ENCODE results near the gene ETV1. TPM values are rescaled to one million over a fixed set of nuclear protein-coding genes. Genes with fewer than 3 reads are reported as not detected.
A peak's percentile ranks its signal among the peaks of the same experiment; 100 is the strongest.

The ETV1 gene
- 11.8 TPM for total RNA-seq

DNA sequence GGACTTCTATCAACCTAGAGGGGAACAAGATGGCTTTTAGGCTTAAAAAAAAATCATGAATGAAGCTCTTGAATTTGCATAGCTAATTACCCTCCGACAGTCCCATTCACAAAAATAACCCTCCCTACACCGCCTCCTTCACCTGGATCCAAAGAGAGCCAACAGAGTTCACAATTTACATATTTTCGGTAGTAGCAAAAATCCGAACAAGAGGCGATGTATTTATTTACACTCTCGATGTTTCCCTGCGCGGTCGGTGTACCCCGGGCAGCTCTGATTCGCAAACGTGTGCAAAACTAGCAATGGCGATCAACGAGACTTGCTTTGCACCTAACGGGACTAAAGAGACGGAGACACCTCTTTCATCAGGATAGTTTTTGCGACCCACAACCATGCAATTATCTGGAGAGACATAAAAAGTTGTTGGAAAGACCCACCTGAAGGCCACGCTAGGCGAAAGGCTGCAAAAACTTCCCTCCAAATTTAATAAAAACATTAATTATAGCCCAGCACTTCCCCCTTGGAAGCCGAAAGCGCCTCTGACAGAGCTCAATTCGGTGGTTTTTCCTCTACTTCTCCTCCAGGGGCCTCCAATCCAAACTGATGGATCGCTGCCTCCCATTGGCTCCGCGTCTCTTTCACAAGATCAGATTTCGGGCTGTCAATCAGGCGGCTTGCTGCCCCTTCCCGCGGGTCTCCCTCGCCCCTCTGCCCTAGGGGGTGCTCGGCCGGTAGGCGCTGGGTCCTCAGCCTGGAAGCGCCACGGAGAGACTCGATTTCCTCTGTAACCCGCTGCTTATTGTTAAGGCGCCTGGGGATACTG, at the start of gene ETV1:
ETV1 (minus strand) TSS at position 541 of the 823 bp plus-strand sequence. CDS start 614 bp downstream, outside the sequence.
- DNase-seq, result peak; percentile 93

DNA sequence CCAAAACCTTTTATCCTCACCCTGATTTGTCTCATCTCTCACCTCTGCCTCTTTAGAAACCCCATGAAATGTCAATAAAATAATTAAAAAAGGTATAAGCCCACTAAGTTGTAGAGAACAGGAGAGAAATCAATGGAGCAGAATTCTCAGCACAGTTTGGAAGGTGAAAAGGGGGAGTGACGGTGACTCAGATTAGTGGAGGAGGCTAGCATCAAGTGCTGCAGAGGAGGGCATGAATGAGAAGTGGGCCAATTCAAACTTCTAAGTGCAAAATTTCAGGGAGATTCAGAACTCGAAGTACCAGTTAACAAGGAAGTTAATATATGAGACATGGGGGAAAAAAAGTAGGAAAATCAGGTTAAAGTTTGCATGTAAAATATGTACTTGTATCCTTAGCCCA, 34.9 kb upstream of the ETV1 start:
- no peak for DNase-seq

DNA sequence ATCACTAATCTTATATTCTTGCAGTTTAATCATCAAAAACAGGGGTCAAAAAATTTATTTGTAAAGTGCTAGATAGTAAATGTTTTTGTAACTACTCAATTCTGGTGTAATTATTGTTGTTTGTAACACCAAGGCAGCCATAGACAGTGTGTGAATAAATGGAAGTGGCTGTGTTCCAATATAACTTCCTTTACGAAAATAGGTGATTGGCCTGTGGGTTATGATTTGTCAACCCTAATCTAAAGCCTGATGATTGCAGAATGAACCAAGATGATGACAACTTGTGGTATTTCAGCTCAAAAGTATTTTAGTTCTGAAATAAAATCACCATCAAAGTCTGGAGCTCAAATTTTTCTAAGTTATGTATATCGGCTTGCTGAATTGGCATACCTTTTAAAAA, 34.4 kb upstream of the ETV1 start:
- no peak for DNase-seq

DNA sequence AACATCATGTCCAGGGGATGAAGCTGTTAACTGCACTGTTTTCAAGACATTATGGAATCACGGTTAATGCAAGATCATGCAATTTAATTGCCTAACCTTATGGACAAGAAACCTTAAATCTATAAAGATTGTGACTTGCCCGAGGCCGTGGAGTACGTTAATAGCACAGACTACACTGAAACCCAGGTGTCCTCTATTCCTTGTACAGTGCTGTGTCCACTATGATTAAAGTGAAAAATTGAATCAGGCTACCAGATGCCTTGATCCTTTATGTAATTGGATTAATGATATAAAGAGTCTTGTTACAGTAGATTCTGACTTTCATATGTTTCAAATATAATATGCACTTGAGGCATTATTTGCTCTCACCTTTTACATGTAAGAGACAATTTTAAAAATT, 33.9 kb upstream of the ETV1 start:
- no peak for DNase-seq

- DNase-seq, result no peak
These were observed 31.6 kb upstream of the ETV1 start for GRCh38 chr7:14021069-14021468.

GRCh38 chr7:14020339-14020900, 31.0 kb upstream of the ETV1 start:
- DNase-seq, result no peak

DNA sequence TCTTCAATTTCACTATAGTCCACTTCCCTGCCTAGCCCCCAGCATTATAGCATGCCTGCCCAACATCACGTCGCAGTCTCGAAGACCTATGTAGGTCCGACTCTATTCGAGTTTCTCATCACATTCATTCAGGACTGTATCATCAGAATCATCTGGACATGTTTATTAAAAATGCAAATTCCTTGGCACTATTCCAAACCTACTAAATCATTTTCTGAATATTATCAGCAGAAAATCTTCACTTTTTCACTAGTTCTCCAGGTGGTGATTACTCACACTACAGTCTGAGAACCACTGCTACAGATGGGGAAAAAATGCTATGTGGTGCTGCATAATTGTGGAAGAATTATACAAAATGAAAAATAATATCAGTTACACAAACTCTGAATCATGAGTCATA, 29.3 kb upstream of the ETV1 start:
- no peak for DNase-seq

- no peak for DNase-seq
These were observed 27.5 kb upstream of the ETV1 start for GRCh38 chr7:14016950-14017349.

DNA sequence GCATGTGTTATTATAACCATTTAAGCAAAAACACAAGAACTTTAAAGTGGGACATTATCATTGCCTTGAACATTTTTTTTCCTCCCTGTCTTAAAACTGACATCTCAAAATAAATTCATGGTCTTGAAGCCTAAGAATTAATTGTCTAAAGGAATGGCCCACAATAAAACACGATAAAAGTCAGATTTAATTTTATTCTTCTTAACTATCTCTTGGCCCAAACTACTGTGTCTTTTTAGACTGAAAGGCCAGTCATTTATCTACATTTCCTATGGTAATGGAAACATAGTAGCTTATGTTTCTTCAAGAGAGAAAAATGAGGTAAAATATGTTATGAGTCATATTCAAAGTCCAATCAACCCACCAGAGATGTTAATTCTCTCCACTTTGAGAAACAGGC, 24.4 kb upstream of the ETV1 start:
- no peak for DNase-seq

DNA sequence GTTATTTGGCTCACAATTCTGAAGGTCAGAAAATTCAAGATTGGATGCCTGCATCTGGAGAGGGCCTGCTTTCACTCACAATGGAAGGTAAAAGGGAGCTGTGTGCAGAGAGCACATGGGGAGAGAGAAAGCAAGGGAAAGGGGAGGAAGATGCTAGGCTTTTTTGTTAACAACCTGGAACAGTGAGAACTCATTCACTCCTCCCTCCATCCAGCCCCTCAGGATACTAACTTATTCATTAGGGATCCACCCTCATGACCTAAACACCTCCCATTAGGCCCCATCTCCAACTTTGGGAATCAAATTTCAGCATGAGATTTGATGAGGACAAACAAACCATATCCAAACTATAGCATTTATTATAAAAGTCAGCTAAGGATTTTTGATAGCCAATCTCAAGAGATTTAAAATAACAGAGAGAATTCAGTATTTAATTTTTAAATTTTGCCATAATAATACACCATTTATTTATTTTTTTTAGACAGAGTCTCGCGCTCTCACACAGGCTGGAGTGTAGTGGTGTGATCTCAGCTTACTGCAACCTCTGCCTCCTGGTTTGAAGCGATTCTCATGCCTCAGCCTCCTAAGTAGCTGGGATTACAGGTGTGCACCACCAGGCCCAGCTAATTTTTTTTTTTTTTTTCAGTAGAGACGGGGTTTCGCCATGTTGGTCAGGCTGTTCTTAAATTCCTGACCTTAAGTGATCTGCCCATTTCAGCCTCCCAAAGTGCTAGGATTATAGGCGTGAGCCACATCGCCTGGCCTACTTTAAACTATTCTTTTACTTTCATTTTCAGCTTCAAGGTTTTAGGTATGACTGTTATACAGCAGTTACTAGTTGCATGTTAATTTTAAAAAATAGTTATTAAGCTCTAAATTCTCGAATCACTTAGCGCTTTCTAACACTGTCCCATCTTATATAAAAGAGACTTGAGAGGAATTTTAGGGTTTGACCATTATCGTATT, 20.3 kb upstream of the ETV1 start:
- DNase-seq, result no peak

- no peak for DNase-seq
These were observed 11.7 kb upstream of the ETV1 start for GRCh38 chr7:14001139-14001538.

DNA sequence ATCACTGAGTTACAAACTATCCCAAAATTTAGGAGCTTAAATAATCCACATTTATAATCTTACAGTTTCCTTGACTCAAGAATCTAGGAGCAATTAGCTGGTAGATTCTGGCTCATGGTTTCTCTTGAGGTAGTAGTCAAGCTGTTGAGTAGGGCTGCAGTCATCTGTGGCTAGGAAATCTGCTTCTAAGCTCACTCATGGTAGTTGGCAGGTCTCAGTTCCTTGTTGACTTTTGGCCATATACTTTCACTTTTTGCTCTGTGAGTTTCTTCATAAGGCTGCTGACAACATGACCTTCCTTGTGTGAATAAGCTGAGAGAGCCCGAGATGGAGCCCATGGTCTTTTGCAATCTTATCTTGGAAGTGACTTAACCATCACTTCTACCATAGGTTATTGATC, 10.8 kb upstream of the ETV1 start:
- no peak for DNase-seq

DNA sequence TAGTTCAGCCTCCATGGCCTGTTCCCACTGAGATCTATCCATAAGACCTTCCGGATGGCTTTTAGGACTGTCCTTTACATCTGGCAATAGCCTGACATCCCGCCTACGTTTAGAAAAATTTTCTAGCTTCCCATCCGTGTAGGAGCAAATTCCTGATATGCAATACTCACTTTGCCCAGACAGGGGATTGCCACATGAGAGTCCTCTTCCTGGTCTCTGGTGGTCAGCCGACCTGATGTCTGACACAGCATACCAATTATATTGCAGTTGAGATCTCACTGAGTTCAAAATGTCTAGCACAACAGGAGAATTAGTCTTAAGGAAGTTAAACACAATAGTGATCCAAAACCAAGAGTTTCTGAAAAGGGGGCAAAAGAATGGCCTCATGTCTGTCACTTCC, 9.4 kb upstream of the ETV1 start:
- no peak for DNase-seq

- DNase-seq, result no peak
These were observed 3.1 kb upstream of the ETV1 start for GRCh38 chr7:13992596-13992964.

DNA sequence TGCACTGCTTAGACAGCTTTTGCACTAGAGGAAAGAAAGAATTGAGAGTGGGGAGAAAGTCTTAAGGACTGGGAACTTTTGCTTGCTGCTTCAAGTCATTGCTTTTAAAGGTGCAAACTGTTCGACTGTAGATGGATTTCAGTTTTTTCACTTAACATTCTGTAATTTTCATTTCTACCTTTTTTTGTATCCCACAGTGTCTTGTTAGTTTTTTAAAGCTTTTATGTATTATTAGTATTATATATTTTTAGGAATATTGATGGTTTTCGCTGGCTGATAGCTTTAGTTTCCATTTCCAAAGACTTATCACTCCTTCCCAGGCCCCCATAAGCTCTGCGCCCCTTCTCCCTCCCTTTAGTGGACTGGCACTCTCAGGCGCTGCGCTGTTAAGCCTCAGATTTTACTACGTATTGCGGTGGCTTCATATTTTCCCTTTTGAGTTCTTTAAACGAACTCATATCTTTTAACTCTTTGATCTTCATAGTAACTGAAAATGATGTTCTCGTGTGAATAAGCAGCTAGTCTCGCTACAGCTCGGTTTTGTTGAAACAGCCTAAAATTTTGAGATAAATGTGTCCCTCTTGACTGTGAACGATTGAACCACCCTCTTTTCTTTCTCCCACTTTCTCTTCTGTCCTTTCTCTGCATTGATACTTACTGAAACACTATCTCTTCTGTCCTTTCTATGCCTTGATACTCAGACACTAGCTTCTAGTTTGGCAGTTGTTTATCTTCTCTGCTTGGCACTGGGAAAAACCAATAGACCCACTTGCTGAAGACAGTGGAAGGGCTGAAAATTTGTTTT, 2.5 kb upstream of the ETV1 start:
- peak; percentile 59 for DNase-seq

DNA sequence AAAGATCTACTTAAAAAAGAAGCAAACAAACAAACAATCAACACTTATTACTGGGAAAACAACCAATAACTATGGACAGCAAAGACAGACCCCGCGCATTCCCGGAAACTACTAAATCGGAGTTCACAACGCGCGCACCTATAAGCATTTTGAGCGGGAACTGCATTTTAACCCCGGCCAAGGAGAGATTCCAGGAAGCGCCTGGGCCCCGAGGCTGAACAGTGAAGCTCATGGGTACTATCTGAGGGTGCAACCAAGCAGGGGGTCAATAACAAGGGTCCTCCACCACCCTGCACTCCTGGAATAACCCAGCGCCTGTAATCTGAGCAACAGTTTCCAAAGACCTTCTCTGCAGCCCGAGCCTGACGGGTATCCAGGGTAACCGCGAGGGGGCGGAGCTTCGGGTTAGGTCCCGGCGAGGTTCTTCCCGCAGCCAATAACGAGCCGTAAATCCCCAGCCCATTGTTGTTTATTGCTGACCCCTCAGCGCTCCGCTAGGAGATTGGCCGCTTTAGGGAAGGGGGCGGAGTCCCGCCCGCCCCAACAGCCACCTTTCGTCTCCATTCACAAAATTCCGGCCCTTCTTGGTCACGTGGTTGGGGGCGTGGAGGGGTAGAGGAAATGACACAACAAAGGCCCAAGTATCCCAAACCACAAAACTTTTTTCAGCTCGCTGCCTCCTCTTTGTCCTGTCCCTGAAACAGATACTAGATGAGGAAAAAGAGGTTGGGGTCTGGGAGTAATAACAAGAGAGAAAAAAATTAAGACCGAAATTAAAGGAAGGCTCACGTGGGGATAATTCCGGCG, 1.7 kb upstream of the ETV1 start:
- peak; percentile 99 for DNase-seq

- DNase-seq, result peak; percentile 89
These were observed 985 bp upstream of the ETV1 start for GRCh38 chr7:13990319-13990983.

DNA sequence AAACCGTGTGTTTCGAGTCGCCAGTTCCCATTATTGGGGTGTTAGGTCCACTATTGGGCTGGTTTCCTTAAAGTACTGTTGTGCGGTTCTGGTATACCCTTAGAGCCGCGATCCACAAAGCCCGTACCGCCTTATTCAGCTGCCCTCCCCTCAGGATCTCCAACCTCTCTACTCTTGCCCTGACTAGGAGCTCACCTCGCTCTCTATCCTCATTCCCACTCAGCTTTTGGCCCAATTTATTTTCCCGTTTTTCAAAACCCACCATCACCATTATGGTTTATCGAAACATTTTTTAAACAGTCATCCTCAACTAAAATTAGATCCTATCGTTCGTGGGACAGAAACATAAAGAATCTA, 461 bp upstream of the ETV1 start:
- no peak for DNase-seq

DNA sequence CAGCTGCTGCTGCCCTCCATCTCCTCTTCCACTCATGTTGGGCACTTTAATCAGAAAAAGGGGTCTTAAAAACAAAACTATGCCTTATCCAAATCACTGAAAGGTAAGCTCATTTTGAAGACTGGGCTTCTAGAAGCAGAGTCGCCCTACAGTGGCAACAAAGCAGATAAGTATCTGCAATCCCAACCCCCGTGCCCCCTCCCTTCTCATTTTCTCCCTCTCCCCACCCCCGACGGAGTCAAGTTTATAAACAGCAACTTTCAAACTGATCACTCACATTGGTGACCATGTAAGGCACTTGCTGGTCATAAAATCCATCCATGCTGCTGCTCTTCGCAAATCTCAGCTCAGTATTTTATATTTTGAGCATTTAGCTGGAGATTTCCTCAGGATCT, 738 bp downstream of the ETV1 start:
- peak; percentile 74 for DNase-seq

GRCh38 chr7:13988065-13988464, 1.4 kb downstream of the ETV1 start:
- DNase-seq, result peak; percentile 57

DNA sequence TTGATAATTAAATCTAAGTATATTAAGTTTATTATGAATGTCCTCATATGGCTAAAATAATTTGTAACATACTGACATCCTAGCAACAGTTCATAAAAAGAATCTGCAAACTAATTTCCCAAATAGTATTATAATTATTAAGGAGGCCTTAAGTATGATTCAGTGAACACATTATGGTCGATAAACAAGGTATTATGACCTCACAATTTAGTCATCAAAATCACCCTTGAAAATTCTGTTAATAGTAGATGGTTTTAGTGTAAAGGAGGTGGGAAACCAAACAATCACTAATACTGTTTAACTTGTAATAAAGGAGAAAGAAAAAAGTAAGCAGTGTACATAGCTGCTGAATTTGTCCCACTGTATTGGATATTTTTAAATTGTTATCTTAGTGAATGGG, 2.1 kb downstream of the ETV1 start:
- no peak for DNase-seq
